Small intestine (tissue), 7 donors: Measurements from ENCODE around the gene CCDC30. TPM values are rescaled to one million over a fixed set of nuclear protein-coding genes. Genes with fewer than 3 reads are reported as not detected.

Experiments
- DNase-seq, 2 donors: peaks; one replicate each; pipeline versions ENCODE4 v3.0.0 to v3.0.0-alpha.2; 2013
- FAIRE-seq: peaks from 2 replicates; lab custom pipeline; 2012; peaks lifted over from hg19 to GRCh38; lab: Jason Lieb, UNC
- H3K27ac ChIP-seq, 3 donors: one replicate each; pipeline ENCODE4 v1.5.1; 2013; ENCODE audit warnings: low read length in 2 of 3, mild to moderate bottlenecking in 2 of 3, control low read depth in 1 of 3, inconsistent platforms in 1 of 3, low read depth in 1 of 3, moderate library complexity in 1 of 3
- H3K27me3 ChIP-seq, 3 donors: one replicate each; pipeline ENCODE4 v1.6.1; 2013; ENCODE audit warnings: low read length in 3 of 3, inconsistent platforms in 1 of 3; ENCODE audit not compliant: control insufficient read depth in 3 of 3, insufficient read depth in 3 of 3
- H3K36me3 ChIP-seq, 3 donors: one replicate each; pipeline ENCODE4 v1.6.1; 2013; ENCODE audit warnings: low read length in 3 of 3, inconsistent platforms in 1 of 3, low read depth in 1 of 3, mild to moderate bottlenecking in 1 of 3, moderate library complexity in 1 of 3; ENCODE audit not compliant: control insufficient read depth in 3 of 3, insufficient read depth in 2 of 3
- H3K4me1 ChIP-seq, 3 donors: one replicate each; pipeline ENCODE4 v1.6.1; 2013; ENCODE audit warnings: low read length in 2 of 3, inconsistent platforms in 1 of 3, low read depth in 1 of 3, mild to moderate bottlenecking in 1 of 3, moderate library complexity in 1 of 3; ENCODE audit not compliant: control insufficient read depth in 3 of 3, insufficient read depth in 2 of 3
- H3K4me3 ChIP-seq, 3 donors: one replicate each; pipeline ENCODE4 v1.5.1; 2013; ENCODE audit warnings: low read length in 3 of 3, control low read depth in 1 of 3, inconsistent platforms in 1 of 3, low read depth in 1 of 3, mild to moderate bottlenecking in 1 of 3, moderate library complexity in 1 of 3
- H3K9me3 ChIP-seq, 2 donors: one replicate each; pipeline ENCODE4 v1.6.1; 2013; ENCODE audit warnings: low read depth in 1 of 2, low read length in 1 of 2; ENCODE audit not compliant: control insufficient read depth in 2 of 2, insufficient read depth in 1 of 2
- WGBS, 3 donors: extraction: QIAGEN DNeasy Blood & Tissue Kit; methylation state at CpG; one replicate each; pipeline ENCODE4 v1.1.7; 2013; 5-methylcytosine and 5-hydroxymethylcytosine counted together
- polyA plus RNA-seq, 4 donors: library from polyadenylated mRNA; stranded (reverse) in 3 of 4; unstranded in 1 of 4; fragments of 200-250 nt in 3 of 4; fragments of 120-200 nt in 1 of 4; gene quantifications; one replicate each; pipeline versions ENCODE4 v1.2.1 to v1.2.3, GENCODE V29; 2013
- donor health status: healthy with polysubstance abuse.
- donor health status: control.
- donor health status: control.
- donor health status: Bipolar disorder and iron deficiency.
- donor health status: healthy.

The CCDC30 gene
- polyA plus RNA-seq, 4 donors = 0.67 to 4.4 (median 0.84) TPM

DNA sequence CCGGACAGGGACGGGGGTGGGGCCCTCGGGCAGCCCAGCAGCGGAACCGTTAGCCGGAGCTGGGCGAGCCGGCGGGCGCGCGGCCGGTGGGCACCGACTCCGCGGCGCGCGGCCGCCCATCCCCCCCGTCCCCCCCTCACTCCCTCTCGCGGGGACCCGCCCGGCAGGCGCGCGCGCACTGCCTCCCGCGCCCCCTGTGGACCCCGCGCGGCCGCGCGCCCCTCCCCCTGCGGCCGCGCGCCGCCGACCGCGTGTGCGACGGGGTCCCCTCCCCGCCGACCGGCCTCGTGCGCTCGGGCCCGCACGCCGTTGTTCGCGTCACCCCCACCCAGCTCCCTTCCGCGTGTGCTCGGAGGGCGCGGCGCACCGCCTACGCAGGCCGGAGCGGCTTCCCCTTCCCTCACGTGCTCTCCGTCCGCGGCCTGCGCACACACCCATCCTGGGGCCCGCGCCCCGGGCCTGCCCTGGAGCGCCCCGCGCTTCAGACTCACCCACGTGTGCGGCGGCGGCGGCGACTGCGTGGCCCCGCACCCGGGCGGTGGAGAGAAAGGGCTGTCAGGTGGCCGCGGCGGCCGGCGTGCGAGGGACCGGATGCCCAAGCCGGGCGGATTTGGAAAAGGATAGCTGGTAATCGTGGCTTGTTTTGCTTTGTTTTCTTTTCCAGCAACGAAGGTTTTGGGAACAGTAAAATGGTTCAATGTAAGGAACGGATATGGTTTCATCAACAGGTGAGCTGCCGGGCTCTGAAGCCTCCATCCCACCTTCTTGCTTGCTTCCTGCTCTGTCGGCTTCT is 219.8 kb downstream of the CCDC30 start:
- H3K4me1 ChIP-seq = peaks cover 9 to 26% (median 15%) of the 10 kb centered on the region in 3 donors
- H3K36me3 ChIP-seq = peaks cover 0 to 10% (median 0%) of the 10 kb centered on the region in 3 donors
- H3K27me3 ChIP-seq = no peaks in the 10 kb centered on the region
- H3K9me3 ChIP-seq = no peaks in the 10 kb centered on the region
- peak overlapping the region; percentile 71 to 95 (median 81) for H3K4me3 ChIP-seq
- DNase-seq (peak; percentile 87 to 93), FAIRE-seq (no peak)
- peak overlapping the region; percentile 89 to 90 (median 90) for H3K27ac ChIP-seq
- 0 to 1% (median 1%) methylated on average over 29 to 103 of the region's 103 CpGs for WGBS, 3 donors

GRCh38 chr1:42684139-42684538 is 221.1 kb downstream of the CCDC30 start:
- FAIRE-seq (no peak), DNase-seq (peak; percentile 36 to 38)
- 4 to 17% (median 8%) methylated on average over 5 of the region's 5 CpGs for WGBS, 3 donors
- Histone ChIP-seq H3K36me3 (peaks cover 0 to 10% (median 0%) of the 10 kb centered on the region in 3 donors), H3K4me3 (peak overlapping the region in 2 of 3 donors; percentile 33 to 65), H3K27me3 (no peaks in the 10 kb centered on the region), H3K9me3 (no peaks in the 10 kb centered on the region), H3K4me1 (peaks cover 9 to 32% (median 23%) of the 10 kb centered on the region in 3 donors), H3K27ac (peak overlapping the region in 1 of 3 donors; percentile 80)

- Histone ChIP-seq H3K9me3 (no peaks in the 10 kb centered on the region), H3K36me3 (peaks cover 0 to 10% (median 0%) of the 10 kb centered on the region in 3 donors), H3K4me1 (peaks cover 9 to 41% (median 28%) of the 10 kb centered on the region in 3 donors), H3K27ac (peak overlapping the region in 1 of 3 donors; percentile 5), H3K27me3 (no peaks in the 10 kb centered on the region), H3K4me3 (no peak overlapping the region)
- FAIRE-seq (no peak), DNase-seq (peak in 1 of 2 donors; percentile 39)
- 16 to 55% (median 26%) methylated on average over 4 of the region's 4 CpGs for WGBS, 3 donors
These were observed 223.3 kb downstream of the CCDC30 start for GRCh38 chr1:42686418-42686817.

GRCh38 chr1:42689912-42690311 is 226.8 kb downstream of the CCDC30 start:
- 20 to 63% (median 49%) methylated on average over 3 of the region's 3 CpGs for WGBS, 3 donors
- FAIRE-seq = no peak
- H3K36me3 ChIP-seq = peaks cover 0 to 5% (median 0%) of the 10 kb centered on the region in 3 donors
- H3K27me3 ChIP-seq = no peaks in the 10 kb centered on the region
- H3K4me1 ChIP-seq = peaks cover 10 to 61% (median 37%) of the 10 kb centered on the region in 3 donors
- peak overlapping the region in 1 of 3 donors; percentile 22 for H3K27ac ChIP-seq
- H3K9me3 ChIP-seq = no peaks in the 10 kb centered on the region
- DNase-seq = peak in 1 of 2 donors; percentile 78
- H3K4me3 ChIP-seq = no peak overlapping the region

DNA sequence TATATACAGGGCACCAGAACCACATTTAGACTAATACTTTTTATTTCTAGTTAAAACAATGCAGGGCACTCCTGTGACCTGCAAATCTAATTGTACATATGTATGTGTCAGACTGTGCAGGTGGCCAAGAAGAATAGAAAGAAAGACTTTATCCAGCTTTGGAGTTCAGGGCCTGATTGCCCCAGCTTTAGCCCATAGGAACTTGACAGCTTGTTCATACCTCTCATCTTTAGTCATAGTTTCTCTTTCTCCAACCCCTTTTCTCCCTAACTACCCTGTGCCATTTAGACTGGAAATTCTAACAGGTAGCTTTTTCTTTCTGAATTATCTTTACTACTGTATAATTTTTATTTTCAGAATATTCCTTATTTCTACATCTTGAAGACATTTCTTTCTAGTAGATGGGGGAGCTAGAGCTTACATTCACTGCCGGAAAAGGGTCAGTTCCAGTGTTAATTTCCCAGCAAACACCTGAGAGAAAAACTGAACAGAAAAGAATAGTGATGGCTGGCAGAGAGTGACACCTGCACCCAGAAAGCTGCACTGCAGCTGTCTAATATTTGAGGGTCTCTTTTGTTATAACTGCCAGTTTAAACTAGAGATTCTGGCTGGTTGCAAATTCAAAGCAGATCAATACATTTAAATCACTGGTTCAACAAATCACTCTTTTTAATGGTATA is 227.5 kb downstream of the CCDC30 start:
- DNase-seq = no peak
- peaks cover 10 to 59% (median 37%) of the 10 kb centered on the region in 3 donors for H3K4me1 ChIP-seq
- H3K36me3 ChIP-seq = peaks cover 0 to 5% (median 2%) of the 10 kb centered on the region in 3 donors
- no peak overlapping the region for H3K4me3 ChIP-seq
- FAIRE-seq = no peak
- no peaks in the 10 kb centered on the region for H3K27me3 ChIP-seq
- peak overlapping the region; percentile 3 to 89 (median 31) for H3K27ac ChIP-seq
- H3K9me3 ChIP-seq = no peaks in the 10 kb centered on the region
- 28 to 64% (median 64%) methylated on average over 1 of the region's 1 CpG for WGBS, 3 donors

GRCh38 chr1:42691157-42691498 is 228.0 kb downstream of the CCDC30 start:
- DNase-seq = no peak
- peaks cover 0 to 5% (median 2%) of the 10 kb centered on the region in 3 donors for H3K36me3 ChIP-seq
- H3K27me3 ChIP-seq = no peaks in the 10 kb centered on the region
- no peaks in the 10 kb centered on the region for H3K9me3 ChIP-seq
- H3K4me1 ChIP-seq = peaks cover 10 to 59% (median 37%) of the 10 kb centered on the region in 3 donors
- WGBS, 3 donors = 18 to 50% (median 34%) methylated on average over 4 of the region's 4 CpGs
- FAIRE-seq = no peak
- H3K27ac ChIP-seq = peak overlapping the region in 2 of 3 donors; percentile 61 to 89
- H3K4me3 ChIP-seq = no peak overlapping the region

DNA sequence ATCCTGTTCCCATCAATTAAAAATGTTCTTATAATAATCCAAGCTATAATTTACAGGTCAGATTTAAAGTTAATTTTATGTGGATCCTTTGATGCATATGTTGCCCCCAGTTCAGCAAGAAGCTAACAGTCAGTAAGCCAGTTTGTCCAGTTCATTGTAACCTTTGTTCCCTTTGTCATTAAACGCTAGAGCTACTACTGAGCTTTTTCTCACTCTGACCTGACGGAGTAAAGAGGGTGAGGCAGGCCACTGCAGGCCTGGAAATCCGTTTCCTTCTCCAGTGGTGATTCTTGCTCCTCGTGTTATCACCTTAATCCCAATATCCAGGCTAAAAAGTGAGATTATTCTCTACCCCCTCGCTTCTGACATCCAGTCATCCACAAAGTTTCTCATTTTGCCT is 229.4 kb downstream of the CCDC30 start:
- 14 to 49% (median 14%) methylated on average over 5 of the region's 5 CpGs for WGBS, 3 donors
- peaks cover 3 to 8% (median 6%) of the 10 kb centered on the region in 3 donors for H3K36me3 ChIP-seq
- H3K27me3 ChIP-seq = no peaks in the 10 kb centered on the region
- DNase-seq (peak; percentile 92 to 94), FAIRE-seq (no peak)
- H3K27ac ChIP-seq = peak overlapping the region; percentile 82 to 93 (median 89)
- no peaks in the 10 kb centered on the region for H3K9me3 ChIP-seq
- H3K4me1 ChIP-seq = peaks cover 6 to 55% (median 28%) of the 10 kb centered on the region in 3 donors
- no peak overlapping the region for H3K4me3 ChIP-seq

DNA sequence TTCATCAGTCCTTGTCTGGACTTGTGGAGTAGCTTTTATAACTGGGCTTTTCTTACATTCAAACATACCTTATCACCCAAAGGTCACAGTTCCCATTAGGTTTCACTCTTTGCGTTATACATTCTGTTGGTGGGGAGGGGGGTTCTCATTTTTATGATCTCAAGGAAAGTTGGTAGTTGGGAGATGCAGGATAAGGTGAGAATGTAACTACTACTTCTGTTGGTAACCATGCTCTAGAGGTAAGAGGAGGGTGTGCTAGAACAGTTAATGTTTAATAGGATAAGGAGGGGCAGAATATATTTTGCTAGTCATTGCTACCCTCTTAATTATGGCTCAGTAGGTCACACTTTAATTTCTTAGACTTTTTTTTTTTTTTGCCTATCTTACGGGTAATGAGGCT is 229.8 kb downstream of the CCDC30 start:
- no peaks in the 10 kb centered on the region for H3K9me3 ChIP-seq
- peak; percentile 64 to 71 for DNase-seq
- no peak overlapping the region for H3K4me3 ChIP-seq
- FAIRE-seq = no peak
- WGBS, 3 donors = 13 to 57% (median 41%) methylated on average over 2 of the region's 2 CpGs
- H3K27ac ChIP-seq = peak overlapping the region; percentile 82 to 93 (median 89)
- H3K36me3 ChIP-seq = peaks cover 3 to 10% (median 7%) of the 10 kb centered on the region in 3 donors
- no peaks in the 10 kb centered on the region for H3K27me3 ChIP-seq
- H3K4me1 ChIP-seq = peaks cover 6 to 51% (median 25%) of the 10 kb centered on the region in 3 donors
